NB4 (cell line): ENCODE data around the gene CATSPERB.

ENCODE experiments used
- DNase-seq: peaks from one replicate; pipeline ENCODE4 v3.0.0; 2010; ENCODE audit warnings: low read depth
- H3K4me3 ChIP-seq: one replicate; pipeline ENCODE4 v1.5.1; 2011; ENCODE audit warnings: mild to moderate bottlenecking, low read depth, low read length, moderate library complexity
- CTCF ChIP-seq: IDR thresholded peaks from one replicate; pipeline ENCODE4 v1.5.1; 2012; ENCODE audit warnings: low read depth, low read length
- MAX ChIP-seq: IDR thresholded peaks from 2 replicates; pipeline ENCODE4 v1.6.1; 2011; ENCODE audit warnings: low read depth, low read length
- MYC ChIP-seq: IDR thresholded peaks from 2 replicates; pipeline ENCODE4 v1.6.1; 2011; ENCODE audit warnings: low read depth, low read length
- POLR2A ChIP-seq: IDR thresholded peaks from 2 replicates; pipeline ENCODE4 v1.6.1; 2011; ENCODE audit warnings: mild to moderate bottlenecking; ENCODE audit not compliant: insufficient read length; ENCODE audit errors: extremely low read depth

CATSPERB gene

GRCh38 chr14:91731018-91731417 is 868 bp downstream of the CATSPERB start:
- no peak for TF ChIP-seq CTCF
- TF ChIP-seq POLR2A = no peak
- no peak for TF ChIP-seq MAX
- no peak for TF ChIP-seq MYC
- H3K4me3 ChIP-seq = no peak overlapping the region
- DNase-seq = no peak

GRCh38 chr14:91729756-91730155 is 2.1 kb downstream of the CATSPERB start:
- TF ChIP-seq CTCF (no peak), MYC (no peak), MAX (no peak), POLR2A (no peak)

GRCh38 chr14:91728616-91729183 is 3.2 kb downstream of the CATSPERB start:
- no peak for DNase-seq
- TF ChIP-seq MAX (no peak), MYC (no peak), POLR2A (no peak), CTCF (no peak)
- H3K4me3 ChIP-seq = no peak overlapping the region

More at GRCh38 chr14:91729756-91730155, 2.1 kb downstream of the CATSPERB start:
- no peak for DNase-seq
- no peak overlapping the region for H3K4me3 ChIP-seq

GRCh38 chr14:91727121-91727520 is 4.8 kb downstream of the CATSPERB start:
- TF ChIP-seq CTCF (no peak), MYC (no peak), POLR2A (no peak), MAX (no peak)
- H3K4me3 ChIP-seq = no peak overlapping the region
- no peak for DNase-seq

- H3K4me3 ChIP-seq = no peak overlapping the region
- no peak for DNase-seq
- TF ChIP-seq MAX (no peak), MYC (no peak), CTCF (no peak), POLR2A (no peak)
Measured at GRCh38 chr14:91723501-91723900, 8.4 kb downstream of the CATSPERB start.
